SJSA1 (cell line): ENCODE measurements around the gene ABCD3. TPM values are rescaled to one million over a fixed set of nuclear protein-coding genes. Genes with fewer than 3 reads are reported as not detected.

ENCODE experiments used
- DNase-seq, 2 experiments: peaks; one replicate each; pipeline ENCODE4 v3.0.0-alpha.2; 2015 to 2020; ENCODE audit warnings: low spot score in 2 of 2, low read depth in 1 of 2
- H3K27ac ChIP-seq: fragments of 250-450 bp; sonication (Bioruptor Pico); 2 replicates; pipeline ENCODE4 v1.5.1; 2020; ENCODE audit warnings: mild to moderate bottlenecking, moderate library complexity
- H3K27me3 ChIP-seq: fragments of 250-450 bp; sonication (Bioruptor Pico); replicated peaks from 2 replicates; pipeline ENCODE4 v1.5.1; 2020; ENCODE audit warnings: mild to moderate bottlenecking, moderate library complexity
- H3K36me3 ChIP-seq: fragments of 250-450 bp; sonication (Bioruptor Pico); 2 replicates; pipeline ENCODE4 v1.5.1; 2020; ENCODE audit warnings: mild to moderate bottlenecking
- H3K4me1 ChIP-seq: fragments of 250-450 bp; sonication (Bioruptor Pico); replicated peaks from 2 replicates; pipeline ENCODE4 v1.6.1; 2021; ENCODE audit warnings: mild to moderate bottlenecking
- H3K4me3 ChIP-seq: fragments of 250-450 bp; sonication (Bioruptor Pico); 2 replicates; pipeline ENCODE4 v1.5.1; 2020; ENCODE audit warnings: mild to moderate bottlenecking
- H3K9me3 ChIP-seq: fragments of 250-450 bp; sonication (Bioruptor Pico); replicated peaks from 2 replicates; pipeline ENCODE4 v1.5.1; 2020; ENCODE audit warnings: mild to moderate bottlenecking
- total RNA-seq: library from RNA; depleted of rRNA; stranded (reverse); fragments of >200 nt; shearing (Covaris generic); gene quantifications from 2 replicates; pipeline ENCODE4 v1.2.3, GENCODE V29; 2014

The ABCD3 gene
- total RNA-seq, 1 experiment from 2014 or later = 53.4 TPM

DNA sequence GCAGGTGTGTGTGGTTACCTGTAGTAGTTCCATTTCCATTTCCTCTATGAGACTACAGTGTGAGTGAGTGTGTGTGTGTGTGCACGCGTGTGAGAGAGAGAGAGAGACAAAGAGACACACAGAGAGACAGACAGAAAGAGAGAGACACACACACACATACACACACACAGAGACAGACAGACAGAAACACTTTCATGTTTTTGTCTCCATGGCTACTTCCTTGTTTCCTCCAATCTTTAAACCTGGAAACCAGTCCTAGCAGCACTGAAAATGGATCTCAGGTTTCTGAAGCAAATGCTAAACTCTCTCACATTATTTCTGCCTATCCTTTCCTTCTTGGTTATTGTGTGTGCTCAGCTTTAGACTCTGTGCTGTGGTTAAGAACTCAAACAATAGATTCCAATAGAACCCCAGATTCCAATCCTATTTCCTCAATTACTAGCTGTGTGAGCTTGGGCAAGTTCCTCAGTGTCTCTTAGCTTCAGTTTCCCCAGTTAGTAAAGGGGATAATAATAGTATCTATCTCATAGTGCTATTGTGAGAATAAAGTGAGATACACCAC, 22.4 kb upstream of the ABCD3 start:
- no peak overlapping the region for H3K4me3 ChIP-seq
- H3K9me3 ChIP-seq = no peaks in the 10 kb centered on the region
- H3K27me3 ChIP-seq = no peaks in the 10 kb centered on the region
- no peaks in the 10 kb centered on the region for H3K36me3 ChIP-seq
- no peak overlapping the region for H3K27ac ChIP-seq
- no peaks in the 10 kb centered on the region; the same call in 1 of the 2 replicates for H3K4me1 ChIP-seq
- no peak for DNase-seq

DNA sequence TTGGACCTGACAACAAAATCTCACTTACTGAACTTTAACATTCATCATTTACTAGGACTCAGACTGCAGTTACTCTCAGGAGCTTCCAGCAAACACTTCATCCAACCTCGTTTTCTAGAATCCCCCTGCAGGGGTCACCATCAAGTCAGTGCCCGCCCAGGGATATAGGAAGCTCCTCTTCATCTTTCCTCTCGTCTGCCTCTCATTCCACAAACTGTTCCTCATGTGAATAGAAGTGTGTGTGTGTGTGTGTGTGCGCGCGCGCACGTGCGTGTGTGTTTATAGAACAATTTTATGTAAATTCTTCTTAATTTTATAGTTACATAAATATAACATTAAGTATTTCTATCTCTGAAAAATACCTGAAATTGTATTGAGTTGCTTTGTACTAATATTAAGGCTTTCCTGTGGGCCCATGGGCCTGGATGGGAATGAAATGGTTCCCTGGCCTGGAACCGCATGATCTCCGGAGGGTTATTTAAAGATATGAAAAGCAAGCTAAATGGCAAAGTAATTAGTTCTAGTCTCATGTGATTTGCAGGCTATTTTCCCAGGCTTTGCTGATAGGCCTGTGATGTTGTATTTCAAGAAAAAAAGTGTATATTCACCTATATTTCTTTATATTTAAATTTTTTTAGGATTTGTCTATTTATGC, 21.7 kb upstream of the ABCD3 start:
- H3K27me3 ChIP-seq = no peaks in the 10 kb centered on the region
- no peak overlapping the region for H3K4me3 ChIP-seq
- no peak overlapping the region for H3K27ac ChIP-seq
- H3K36me3 ChIP-seq = no peaks in the 10 kb centered on the region
- DNase-seq = no peak
- H3K9me3 ChIP-seq = no peaks in the 10 kb centered on the region
- H3K4me1 ChIP-seq = no peaks in the 10 kb centered on the region; the same call in 1 of the 2 replicates

DNA sequence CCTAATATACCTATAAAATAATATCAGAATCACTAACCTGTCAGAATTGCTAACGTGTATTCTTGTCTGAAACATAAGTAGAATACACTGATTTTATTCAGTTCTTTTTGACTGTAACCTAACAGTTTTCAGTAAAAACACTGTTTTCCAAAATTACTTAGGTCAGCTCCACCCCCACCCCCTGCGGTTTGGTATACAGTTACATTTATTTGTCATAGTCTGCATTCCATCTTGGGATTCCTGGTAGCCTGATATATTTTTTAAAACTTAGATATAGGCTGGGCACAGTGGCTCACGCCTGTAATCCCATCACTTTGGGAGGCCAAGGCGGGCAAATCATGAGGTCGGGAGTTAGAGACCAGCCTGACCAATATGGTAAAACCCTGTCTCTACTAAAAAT, 19.8 kb upstream of the ABCD3 start:
- Histone ChIP-seq H3K9me3 (no peaks in the 10 kb centered on the region), H3K27ac (no peak overlapping the region), H3K4me3 (no peak overlapping the region), H3K36me3 (no peaks in the 10 kb centered on the region), H3K27me3 (no peaks in the 10 kb centered on the region), H3K4me1 (no peaks in the 10 kb centered on the region; the same call in 1 of the 2 replicates)
- no peak for DNase-seq

DNA sequence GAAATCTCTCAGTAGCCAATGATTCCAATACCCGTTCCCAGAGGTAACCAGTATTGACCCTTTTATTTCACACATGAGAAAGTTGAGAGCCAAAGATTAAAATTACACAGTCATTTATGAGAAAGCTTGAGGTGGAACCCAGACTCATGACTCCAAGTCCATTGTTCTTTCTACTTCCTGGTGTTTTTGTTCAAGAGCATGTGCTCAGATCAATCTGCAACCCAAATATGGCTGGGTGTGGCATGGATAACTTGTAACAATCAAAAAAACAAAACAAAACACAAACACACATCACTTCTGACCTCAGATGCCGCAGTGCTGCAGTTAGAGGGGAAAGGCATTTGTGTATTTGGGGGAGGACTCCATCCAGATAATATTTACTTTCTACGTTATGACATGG, 18.7 kb upstream of the ABCD3 start:
- no peaks in the 10 kb centered on the region for H3K36me3 ChIP-seq
- H3K27me3 ChIP-seq = no peaks in the 10 kb centered on the region; the same call in 1 of the 2 replicates
- no peaks in the 10 kb centered on the region; the same call in 1 of the 2 replicates for H3K4me1 ChIP-seq
- H3K27ac ChIP-seq = no peak overlapping the region
- DNase-seq = no peak
- H3K4me3 ChIP-seq = no peak overlapping the region
- H3K9me3 ChIP-seq = no peaks in the 10 kb centered on the region

DNA sequence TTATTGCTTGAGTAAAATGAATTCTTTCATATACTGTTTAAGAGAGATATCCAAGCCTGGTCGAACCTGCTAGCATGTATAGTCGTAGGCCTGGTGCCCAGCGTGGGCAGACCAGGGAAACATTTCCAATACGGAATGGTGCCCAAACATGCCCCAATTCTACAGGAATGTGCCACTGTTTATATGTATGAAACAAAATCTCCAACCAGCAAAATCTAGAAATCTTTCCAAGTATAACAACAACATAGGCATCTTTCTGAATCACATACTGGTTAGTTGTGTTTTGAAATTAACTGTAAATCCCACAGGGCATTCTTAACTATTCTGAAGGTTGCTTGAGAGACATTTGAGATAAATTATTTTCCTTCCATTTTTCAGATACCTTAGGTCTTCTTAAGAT, 17.0 kb upstream of the ABCD3 start:
- Histone ChIP-seq H3K4me3 (no peak overlapping the region), H3K27ac (no peak overlapping the region), H3K9me3 (no peaks in the 10 kb centered on the region), H3K27me3 (peaks cover 4% of the 10 kb centered on the region; the same call in 1 of the 2 replicates), H3K4me1 (no peaks in the 10 kb centered on the region; the same call in 1 of the 2 replicates), H3K36me3 (no peaks in the 10 kb centered on the region)
- DNase-seq = no peak

DNA sequence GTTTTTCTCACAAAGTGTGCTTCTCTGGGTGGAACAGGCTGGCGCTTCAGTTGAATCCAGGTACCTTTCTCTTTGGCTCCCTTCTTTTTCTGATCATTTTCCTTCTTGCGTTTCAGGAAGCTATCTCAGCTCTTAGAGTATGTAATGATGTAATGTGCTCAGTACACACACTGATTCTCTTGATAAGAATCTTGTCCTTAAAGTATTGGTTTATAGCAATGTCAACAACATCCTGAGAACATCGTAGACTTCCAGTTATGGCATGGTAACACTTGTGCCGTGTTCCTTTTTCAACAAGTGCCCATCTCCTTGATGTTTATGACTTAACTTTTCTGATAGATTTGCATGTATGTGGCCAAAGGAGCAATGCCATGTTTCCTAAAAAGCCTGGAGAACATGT, 11.7 kb upstream of the ABCD3 start:
- Histone ChIP-seq H3K36me3 (no peaks in the 10 kb centered on the region), H3K27ac (no peak overlapping the region), H3K4me1 (no peaks in the 10 kb centered on the region), H3K27me3 (peaks cover 13% of the 10 kb centered on the region), H3K4me3 (no peak overlapping the region), H3K9me3 (no peaks in the 10 kb centered on the region)
- no peak for DNase-seq

GRCh38 chr1:94408104-94408830, 9.9 kb upstream of the ABCD3 start:
- no peak overlapping the region for H3K27ac ChIP-seq
- no peaks in the 10 kb centered on the region for H3K36me3 ChIP-seq
- no peak for DNase-seq
- peaks cover 13% of the 10 kb centered on the region for H3K27me3 ChIP-seq
- H3K4me1 ChIP-seq = no peaks in the 10 kb centered on the region
- H3K9me3 ChIP-seq = no peaks in the 10 kb centered on the region
- no peak overlapping the region for H3K4me3 ChIP-seq

- no peak for DNase-seq
- no peaks in the 10 kb centered on the region for H3K9me3 ChIP-seq
- H3K27ac ChIP-seq = no peak overlapping the region
- no peaks in the 10 kb centered on the region for H3K4me1 ChIP-seq
- H3K27me3 ChIP-seq = peaks cover 8% of the 10 kb centered on the region
- H3K36me3 ChIP-seq = no peaks in the 10 kb centered on the region
- no peak overlapping the region for H3K4me3 ChIP-seq
Measured at GRCh38 chr1:94411237-94411636, 7.0 kb upstream of the ABCD3 start.

DNA sequence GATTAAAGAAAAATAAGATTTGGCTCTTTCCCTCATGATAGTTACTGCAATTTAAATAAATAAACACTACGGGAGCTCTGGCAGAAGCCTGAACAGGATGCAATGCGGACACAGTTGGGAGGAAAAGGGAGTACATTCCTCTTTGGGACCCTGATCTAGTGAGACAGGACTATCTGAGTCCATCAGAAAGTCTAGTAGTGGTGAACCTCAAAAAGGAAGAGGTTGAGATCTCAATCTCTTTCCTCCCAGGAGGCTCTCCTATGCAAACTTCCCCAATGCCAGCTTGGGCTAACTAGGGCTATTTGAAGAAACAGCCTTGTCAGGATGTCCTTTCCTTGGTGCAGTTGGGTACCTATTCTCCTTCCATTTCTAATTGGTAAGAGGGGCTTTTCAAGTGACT, 4.9 kb upstream of the ABCD3 start:
- peaks cover 7% of the 10 kb centered on the region for H3K4me1 ChIP-seq
- H3K36me3 ChIP-seq = 0 out of 2 replicates have a peak, but pooled peaks cover under 1% of the 10 kb centered on the region
- no peak overlapping the region for H3K4me3 ChIP-seq
- H3K27me3 ChIP-seq = peaks cover 4% of the 10 kb centered on the region
- no peaks in the 10 kb centered on the region for H3K9me3 ChIP-seq
- no peak for DNase-seq
- H3K27ac ChIP-seq = no peak overlapping the region

GRCh38 chr1:94416901-94417727, 1.1 kb upstream of the ABCD3 start:
- H3K36me3 ChIP-seq = 0 out of 2 replicates have a peak, but pooled peaks cover 4% of the 10 kb centered on the region
- H3K4me3 ChIP-seq = peak overlapping the region; percentile 82
- H3K9me3 ChIP-seq = no peaks in the 10 kb centered on the region
- peaks cover 16% of the 10 kb centered on the region for H3K4me1 ChIP-seq
- H3K27me3 ChIP-seq = no peaks in the 10 kb centered on the region
- peak overlapping the region; percentile 27 for H3K27ac ChIP-seq
- no peak for DNase-seq

- no peaks in the 10 kb centered on the region for H3K9me3 ChIP-seq
- 0 out of 2 replicates have a peak, but pooled peaks cover 4% of the 10 kb centered on the region for H3K36me3 ChIP-seq
- H3K27me3 ChIP-seq = no peaks in the 10 kb centered on the region
- H3K4me1 ChIP-seq = peaks cover 22% of the 10 kb centered on the region
- H3K27ac ChIP-seq = peak overlapping the region; percentile 27
- no peak for DNase-seq
- peak overlapping the region; percentile 82 for H3K4me3 ChIP-seq
Measured at GRCh38 chr1:94417728-94417977, 536 bp upstream of the ABCD3 start.

- Histone ChIP-seq H3K9me3 (no peaks in the 10 kb centered on the region), H3K4me1 (peaks cover 24% of the 10 kb centered on the region)
- DNase-seq = peak in 1 of 2 experiments; percentile 54
Measured at GRCh38 chr1:94418664-94419655, 771 bp downstream of the ABCD3 start.

More at GRCh38 chr1:94418664-94419655, 771 bp downstream of the ABCD3 start:
- 0 out of 2 replicates have a peak, but pooled peaks cover 4% of the 10 kb centered on the region for H3K36me3 ChIP-seq
- no peak overlapping the region for H3K27ac ChIP-seq
- H3K27me3 ChIP-seq = no peaks in the 10 kb centered on the region
- peak overlapping the region; percentile 82 for H3K4me3 ChIP-seq
